ENCODE measurements around the gene FAM20A. TPM values are rescaled to one million over a fixed set of nuclear protein-coding genes. Genes with fewer than 3 reads are reported as not detected.
A peak's percentile ranks its signal among the peaks of the same experiment; 100 is the strongest.

FAM20A gene
- total RNA-seq, 5 donors from 2014 or later (not counting 1 experiment from before 2014, with no cell fraction given) = 0.16 to 0.38 (median 0.35) TPM; not detected in 2

- Histone ChIP-seq H3K9me3 (no peaks in the 10 kb centered on the region), H3K4me3 (ENCODE audit: control insufficient read depth in 1 of 2, extremely low read depth in 1 of 2, low read length in 1 of 2) (no peak overlapping the region), H3K27ac (ENCODE audit: low read length) (no peak overlapping the region), H3K36me3 (ENCODE audit: control insufficient read depth in 2 of 2, extremely low read depth in 1 of 2, insufficient read depth in 1 of 2, low read length in 1 of 2) (no peaks in the 10 kb centered on the region), H3K4me1 (ENCODE audit: control insufficient read depth in 1 of 2, extremely low read depth in 1 of 2, insufficient read depth in 2 of 2, low read length in 2 of 2) (no peaks in the 10 kb centered on the region), H3K27me3 (replicated peaks in 1 of 2; ENCODE audit: control insufficient read depth in 2 of 2, extremely low read depth in 1 of 2, insufficient read depth in 2 of 2, low read length in 1 of 2) (no peaks in the 10 kb centered on the region)
- CTCF ChIA-PET = no interaction called here
- POLR2A ChIA-PET = no interaction called here
- ATAC-seq (replicated peaks in 1 of 4) (no peak), DNase-seq (no peak)
- no peak overlapping the region for H3K27ac Mint-ChIP-seq
- H3K27me3 Mint-ChIP-seq = peaks cover 0 to 5% of the 10 kb centered on the region in 2 donors
- peaks cover 0 to 24% (median 19%) of the 10 kb centered on the region in 3 donors for H3K4me1 Mint-ChIP-seq
- WGBS (ENCODE audit: insufficient coverage) = 89% methylated on average over 1 of the region's 1 CpG
- no peaks in the 10 kb centered on the region for H3K9me3 Mint-ChIP-seq
- no peaks in the 10 kb centered on the region for H3K36me3 Mint-ChIP-seq
- H3K4me3 Mint-ChIP-seq = no peak overlapping the region
Observed at GRCh38 chr17:68505951-68506350, 95.2 kb downstream of the FAM20A start.

DNA sequence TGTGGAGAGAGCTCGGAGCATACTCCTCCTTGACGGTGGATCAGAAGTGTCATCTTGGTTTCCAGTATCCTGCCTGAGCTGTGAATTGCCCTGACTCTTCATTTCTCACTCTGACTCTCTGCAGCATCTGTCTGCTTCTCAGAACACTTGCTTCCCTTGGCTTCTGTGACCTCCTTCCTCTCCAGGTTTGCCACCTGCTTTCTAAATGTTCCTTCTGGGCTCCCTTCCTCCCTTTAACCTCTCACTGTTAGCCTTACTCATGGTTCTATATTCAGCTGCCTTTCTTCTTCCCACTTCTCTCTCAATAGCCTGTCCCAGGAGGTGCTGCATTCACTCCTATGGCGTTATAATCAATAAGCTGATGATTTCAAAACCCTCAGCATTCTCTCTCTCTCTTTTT is 100.1 kb downstream of the FAM20A start:
- CTCF ChIA-PET = no interaction called here
- Histone ChIP-seq H3K27me3 (replicated peaks in 1 of 2; ENCODE audit: control insufficient read depth in 2 of 2, extremely low read depth in 1 of 2, insufficient read depth in 2 of 2, low read length in 1 of 2) (peaks cover 0 to 2% of the 10 kb centered on the region in 2 experiments), H3K36me3 (ENCODE audit: control insufficient read depth in 2 of 2, extremely low read depth in 1 of 2, insufficient read depth in 1 of 2, low read length in 1 of 2) (no peaks in the 10 kb centered on the region), H3K4me3 (ENCODE audit: control insufficient read depth in 1 of 2, extremely low read depth in 1 of 2, low read length in 1 of 2) (no peak overlapping the region), H3K9me3 (no peaks in the 10 kb centered on the region), H3K27ac (ENCODE audit: low read length) (no peak overlapping the region), H3K4me1 (ENCODE audit: control insufficient read depth in 1 of 2, extremely low read depth in 1 of 2, insufficient read depth in 2 of 2, low read length in 2 of 2) (peaks cover 0 to 5% of the 10 kb centered on the region in 2 experiments)
- Mint-ChIP-seq H3K27me3 (peaks cover 3 to 11% of the 10 kb centered on the region in 2 donors), H3K4me1 (peaks cover 13 to 21% (median 19%) of the 10 kb centered on the region in 3 donors), H3K36me3 (no peaks in the 10 kb centered on the region), H3K4me3 (no peak overlapping the region), H3K9me3 (no peaks in the 10 kb centered on the region), H3K27ac (peak overlapping the region in 1 of 2 donors; percentile 6)
- POLR2A ChIA-PET = interaction anchor here in 1 of 2 donors (0.6 kb wide), 1 partner anchor 35 kb away, joined by 8 read pairs; no protein-coding TSS in a partner anchor
- no peak for DNase-seq
- WGBS (ENCODE audit: insufficient coverage) = 61% methylated on average over 3 of the region's 3 CpGs
- no peak for ATAC-seq (replicated peaks in 1 of 4)

DNA sequence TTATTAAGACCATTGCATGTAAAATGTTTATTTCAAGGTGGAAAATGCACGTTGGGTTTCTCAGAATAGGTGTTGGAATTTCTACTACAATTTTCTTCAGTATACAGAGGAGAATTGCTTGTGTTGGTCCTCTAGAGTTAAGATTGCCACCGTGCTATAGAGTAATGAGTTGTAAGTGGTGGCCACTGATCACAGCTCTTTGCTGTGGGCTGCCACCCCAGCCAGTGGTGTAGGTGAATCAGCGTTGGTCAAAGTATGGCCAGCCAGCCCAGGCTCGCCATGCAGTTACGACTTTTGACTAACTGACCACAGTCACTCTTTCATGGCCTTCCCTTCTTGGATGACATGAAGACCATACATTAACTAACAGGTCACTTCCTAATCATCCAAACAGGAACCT is 101.6 kb downstream of the FAM20A start:
- H3K4me3 Mint-ChIP-seq = no peak overlapping the region
- H3K27ac Mint-ChIP-seq = no peak overlapping the region
- no peak for DNase-seq
- POLR2A ChIA-PET = interaction anchor here in 1 of 2 donors (0.7 kb wide), 1 partner anchor 237 kb away, joined by 3 read pairs; no protein-coding TSS in a partner anchor
- H3K9me3 Mint-ChIP-seq = no peaks in the 10 kb centered on the region
- H3K36me3 Mint-ChIP-seq = no peaks in the 10 kb centered on the region
- H3K36me3 ChIP-seq (ENCODE audit: control insufficient read depth in 2 of 2, extremely low read depth in 1 of 2, insufficient read depth in 1 of 2, low read length in 1 of 2) = no peaks in the 10 kb centered on the region
- H3K27ac ChIP-seq (ENCODE audit: low read length) = no peak overlapping the region
- peaks cover 0 to 5% of the 10 kb centered on the region in 2 experiments for H3K4me1 ChIP-seq (ENCODE audit: control insufficient read depth in 1 of 2, extremely low read depth in 1 of 2, insufficient read depth in 2 of 2, low read length in 2 of 2)
- peaks cover 13 to 21% (median 19%) of the 10 kb centered on the region in 3 donors for H3K4me1 Mint-ChIP-seq
- H3K4me3 ChIP-seq (ENCODE audit: control insufficient read depth in 1 of 2, extremely low read depth in 1 of 2, low read length in 1 of 2) = no peak overlapping the region
- H3K9me3 ChIP-seq = no peaks in the 10 kb centered on the region
- no peak for ATAC-seq (replicated peaks in 1 of 4)
- WGBS (ENCODE audit: insufficient coverage) = no CpG with 5 or more reads among the region's 5 CpGs
- peaks cover 0 to 2% of the 10 kb centered on the region in 2 experiments for H3K27me3 ChIP-seq (replicated peaks in 1 of 2; ENCODE audit: control insufficient read depth in 2 of 2, extremely low read depth in 1 of 2, insufficient read depth in 2 of 2, low read length in 1 of 2)
- H3K27me3 Mint-ChIP-seq = peaks cover 3 to 11% of the 10 kb centered on the region in 2 donors
- CTCF ChIA-PET = no interaction called here

DNA sequence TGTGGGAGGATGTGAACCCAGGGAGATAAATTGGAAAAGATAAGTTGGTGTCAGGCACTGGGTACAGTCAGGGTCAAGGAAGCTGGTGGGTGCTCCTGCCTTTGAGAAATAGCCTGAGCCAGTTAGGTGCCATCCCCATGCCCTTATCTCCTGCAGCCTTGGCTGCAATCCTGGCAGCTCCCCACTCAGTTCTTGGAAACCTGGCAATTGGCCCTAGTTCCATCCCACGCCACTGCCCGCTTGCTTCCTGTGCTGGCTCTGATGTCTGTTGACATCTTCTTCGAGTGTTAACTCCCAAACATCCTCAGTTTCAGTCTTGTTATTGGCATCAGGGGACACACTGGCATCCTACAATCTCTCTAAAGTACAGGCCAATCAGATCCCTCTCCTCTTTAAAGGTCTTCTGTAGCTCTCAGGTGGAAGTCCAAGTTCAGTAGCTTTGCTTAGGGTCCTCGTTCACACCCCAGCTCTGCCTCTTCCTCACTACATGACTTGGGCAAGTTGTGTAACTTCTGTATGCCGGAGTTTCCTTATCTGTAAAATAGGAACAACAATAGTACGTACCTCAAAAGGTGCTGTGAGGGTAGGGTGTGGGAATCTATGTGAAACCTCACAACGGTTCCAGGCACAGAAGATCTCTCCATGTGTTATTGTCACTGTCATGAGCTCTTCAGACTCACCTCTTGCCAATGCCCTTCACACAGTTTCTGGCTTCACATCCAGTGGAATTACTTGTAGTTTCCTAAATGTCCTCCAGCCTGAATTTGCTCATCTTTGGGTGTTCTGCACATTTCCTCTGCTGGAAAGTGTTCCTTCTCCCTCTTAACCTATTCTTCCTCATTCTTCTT is 102.5 kb downstream of the FAM20A start:
- WGBS (ENCODE audit: insufficient coverage) = 63% methylated on average over 4 of the region's 7 CpGs
- Mint-ChIP-seq H3K36me3 (no peaks in the 10 kb centered on the region), H3K4me1 (peaks cover 13 to 21% (median 19%) of the 10 kb centered on the region in 3 donors), H3K27me3 (peaks cover 3 to 11% of the 10 kb centered on the region in 2 donors), H3K9me3 (no peaks in the 10 kb centered on the region), H3K27ac (peak overlapping the region in 1 of 2 donors; percentile 28), H3K4me3 (peak overlapping the region in 1 of 3 donors; percentile 1)
- Histone ChIP-seq H3K4me1 (ENCODE audit: control insufficient read depth in 1 of 2, extremely low read depth in 1 of 2, insufficient read depth in 2 of 2, low read length in 2 of 2) (peaks cover 0 to 5% of the 10 kb centered on the region in 2 experiments), H3K27me3 (replicated peaks in 1 of 2; ENCODE audit: control insufficient read depth in 2 of 2, extremely low read depth in 1 of 2, insufficient read depth in 2 of 2, low read length in 1 of 2) (peaks cover 0 to 2% of the 10 kb centered on the region in 2 experiments), H3K36me3 (ENCODE audit: control insufficient read depth in 2 of 2, extremely low read depth in 1 of 2, insufficient read depth in 1 of 2, low read length in 1 of 2) (no peaks in the 10 kb centered on the region), H3K9me3 (no peaks in the 10 kb centered on the region), H3K4me3 (ENCODE audit: control insufficient read depth in 1 of 2, extremely low read depth in 1 of 2, low read length in 1 of 2) (no peak overlapping the region), H3K27ac (ENCODE audit: low read length) (no peak overlapping the region)
- DNase-seq (no peak), ATAC-seq (replicated peaks in 1 of 4) (no peak)
- ChIA-PET POLR2A (interaction anchor here (0.7 to 1.0 kb wide), 3 partner anchors 12 to 236 kb away, joined by 3 to 5 read pairs (median 5); no protein-coding TSS in a partner anchor), CTCF (interaction anchor here in 1 of 2 donors (1.3 to 1.7 kb wide), 2 partner anchors 10 to 14 kb away, joined by 3 to 7 read pairs; partner anchors contain the start of gene PRKAR1A)

DNA sequence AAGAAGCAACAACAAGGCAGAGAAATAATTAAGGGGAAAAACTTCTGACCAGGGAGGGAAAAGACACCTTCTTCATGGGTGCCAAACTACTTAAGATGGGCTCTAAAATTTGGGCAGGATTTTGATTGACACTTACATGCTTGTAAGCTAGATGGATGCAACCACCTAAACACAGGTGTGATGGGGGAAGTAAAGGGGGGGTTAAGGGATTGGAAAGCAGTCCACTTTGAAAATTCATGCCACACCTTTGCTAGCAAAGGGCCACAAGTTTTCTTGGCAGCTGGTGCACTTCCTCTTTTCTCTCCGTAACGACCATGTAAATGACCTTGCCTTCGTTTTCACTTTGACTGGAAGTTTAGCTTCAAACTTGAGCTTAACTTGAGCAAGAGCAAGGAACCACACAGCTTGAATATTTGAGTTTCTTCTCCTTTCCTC is 103.3 kb downstream of the FAM20A start:
- no peaks in the 10 kb centered on the region for H3K36me3 Mint-ChIP-seq
- H3K27ac Mint-ChIP-seq = peak overlapping the region in 1 of 2 donors; percentile 28
- ATAC-seq (replicated peaks in 1 of 4) (no peak), DNase-seq (no peak)
- no CpG with 5 or more reads among the region's 3 CpGs for WGBS (ENCODE audit: insufficient coverage)
- no peak overlapping the region for H3K4me3 ChIP-seq (ENCODE audit: control insufficient read depth in 1 of 2, extremely low read depth in 1 of 2, low read length in 1 of 2)
- peaks cover 3 to 11% of the 10 kb centered on the region in 2 donors for H3K27me3 Mint-ChIP-seq
- POLR2A ChIA-PET = interaction anchor here (1.0 kb wide), 2 partner anchors 13 kb away, joined by 5 read pairs; no protein-coding TSS in a partner anchor
- peaks cover 0 to 5% of the 10 kb centered on the region in 2 experiments for H3K4me1 ChIP-seq (ENCODE audit: control insufficient read depth in 1 of 2, extremely low read depth in 1 of 2, insufficient read depth in 2 of 2, low read length in 2 of 2)
- no peak overlapping the region for H3K27ac ChIP-seq (ENCODE audit: low read length)
- CTCF ChIA-PET = interaction anchor here (0.6 to 1.7 kb wide), 3 partner anchors 10 to 637 kb away, joined by 3 to 7 read pairs (median 4); partner anchors contain the start of gene PRKAR1A (in 1 of the 2)
- H3K27me3 ChIP-seq (replicated peaks in 1 of 2; ENCODE audit: control insufficient read depth in 2 of 2, extremely low read depth in 1 of 2, insufficient read depth in 2 of 2, low read length in 1 of 2) = peaks cover 0 to 2% of the 10 kb centered on the region in 2 experiments
- no peaks in the 10 kb centered on the region for H3K9me3 Mint-ChIP-seq
- peaks cover 13 to 21% (median 19%) of the 10 kb centered on the region in 3 donors for H3K4me1 Mint-ChIP-seq
- H3K36me3 ChIP-seq (ENCODE audit: control insufficient read depth in 2 of 2, extremely low read depth in 1 of 2, insufficient read depth in 1 of 2, low read length in 1 of 2) = no peaks in the 10 kb centered on the region
- H3K9me3 ChIP-seq = no peaks in the 10 kb centered on the region
- H3K4me3 Mint-ChIP-seq = peak overlapping the region in 1 of 3 donors; percentile 1

- peaks cover 0 to 5% of the 10 kb centered on the region in 2 experiments for H3K4me1 ChIP-seq (ENCODE audit: control insufficient read depth in 1 of 2, extremely low read depth in 1 of 2, insufficient read depth in 2 of 2, low read length in 2 of 2)
- H3K9me3 ChIP-seq = no peaks in the 10 kb centered on the region
- H3K27ac ChIP-seq (ENCODE audit: low read length) = no peak overlapping the region
- DNase-seq = no peak
- CTCF ChIA-PET = no interaction called here
- H3K9me3 Mint-ChIP-seq = peaks cover 0 to 5% (median 0%) of the 10 kb centered on the region in 3 donors
- no peaks in the 10 kb centered on the region for H3K36me3 Mint-ChIP-seq
- ATAC-seq (replicated peaks in 1 of 4) = no peak
- peaks cover 13 to 24% (median 19%) of the 10 kb centered on the region in 3 donors for H3K4me1 Mint-ChIP-seq
- POLR2A ChIA-PET = no interaction called here
- no peak overlapping the region for H3K4me3 ChIP-seq (ENCODE audit: control insufficient read depth in 1 of 2, extremely low read depth in 1 of 2, low read length in 1 of 2)
- no peak overlapping the region for H3K27ac Mint-ChIP-seq
- no peaks in the 10 kb centered on the region for H3K36me3 ChIP-seq (ENCODE audit: control insufficient read depth in 2 of 2, extremely low read depth in 1 of 2, insufficient read depth in 1 of 2, low read length in 1 of 2)
- H3K27me3 Mint-ChIP-seq = peaks cover 3 to 5% of the 10 kb centered on the region in 2 donors
- H3K4me3 Mint-ChIP-seq = no peak overlapping the region
- WGBS (ENCODE audit: insufficient coverage) = 87% methylated on average over 3 of the region's 4 CpGs
- peaks cover 0 to 8% of the 10 kb centered on the region in 2 experiments for H3K27me3 ChIP-seq (replicated peaks in 1 of 2; ENCODE audit: control insufficient read depth in 2 of 2, extremely low read depth in 1 of 2, insufficient read depth in 2 of 2, low read length in 1 of 2)
Observed at GRCh38 chr17:68495081-68495480, 106.1 kb downstream of the FAM20A start.
